SK-N-SH (cell line): ENCODE measurements around the gene C3orf70. TPM values are rescaled to one million over a fixed set of nuclear protein-coding genes. Genes with fewer than 3 reads are reported as not detected.

Experiments
- CTCF ChIA-PET: fragments of 300-600, 350-600 bp; formaldehyde crosslinking; extraction: SDS; loops from one replicate; lab custom pipeline; 2021; lab: Yijun Ruan, JAX
- POLR2A ChIA-PET: fragments of 350-600 bp; sonication (Branson Sonifier 250); formaldehyde crosslinking; extraction: SDS; loops from one replicate; lab custom pipeline; 2020; ENCODE audit warnings: antibody characterized with exemption, inconsistent platforms; lab: Yijun Ruan, JAX
- DNase-seq: peaks from one replicate; pipeline ENCODE4 v3.0.0; 2012
- H2AFZ ChIP-seq: fragments of 200-600 bp; sonication (generic); 2 replicates; pipeline ENCODE4 v1.8.1; 2016; ENCODE audit warnings: antibody characterized with exemption, mild to moderate bottlenecking, low read depth
- H3F3A ChIP-seq: fragments of 200-600 bp; sonication (generic); replicated peaks from 2 replicates; pipeline ENCODE3; 2016; ENCODE audit warnings: antibody characterized with exemption, mild to moderate bottlenecking; ENCODE audit not compliant: insufficient read depth
- H3K27ac ChIP-seq, 2 experiments: fragments of 200-500 bp in 1 of 2; fragments of 200-600 bp in 1 of 2; sonication (Bioruptor generic) in 1 of 2; sonication (generic), shearing (Covaris generic) in 1 of 2; 2 replicates each; pipeline versions ENCODE4 v1.5.1 to v1.6.1; 2014 to 2016; ENCODE audit warnings: low read depth in 2 of 2, inconsistent platforms in 1 of 2, low read length in 1 of 2, mild to moderate bottlenecking in 1 of 2, mixed read lengths in 1 of 2
- H3K27me3 ChIP-seq: fragments of 200-600 bp; sonication (generic), shearing (Covaris generic); 2 replicates; pipeline ENCODE4 v1.6.1; 2016; ENCODE audit warnings: mixed run types; ENCODE audit not compliant: insufficient read depth
- H3K36me3 ChIP-seq, 2 experiments: fragments of 200-500 bp in 1 of 2; fragments of 200-600 bp in 1 of 2; sonication (Bioruptor generic) in 1 of 2; sonication (generic) in 1 of 2; replicated peaks in 1 of 2; 2 replicates each; pipeline versions ENCODE3 to v1.5.1; 2014 to 2016; ENCODE audit warnings: low read length in 1 of 2, mild to moderate bottlenecking in 1 of 2; ENCODE audit not compliant: insufficient read depth in 2 of 2, control insufficient read depth in 1 of 2
- H3K4me1 ChIP-seq, 2 experiments: fragments of 200-500 bp in 1 of 2; fragments of 200-600 bp in 1 of 2; sonication (Bioruptor generic) in 1 of 2; sonication (generic), shearing (Covaris generic) in 1 of 2; 2 replicates each; pipeline versions ENCODE4 v1.5.1 to v1.6.1; 2014 to 2016; ENCODE audit warnings: low read depth in 1 of 2, low read length in 1 of 2, mixed run types in 1 of 2; ENCODE audit not compliant: insufficient read depth in 2 of 2, control insufficient read depth in 1 of 2
- H3K4me2 ChIP-seq: fragments of 200-600 bp; sonication (generic), shearing (Covaris generic); 2 replicates; pipeline ENCODE4 v1.6.1; 2017; ENCODE audit warnings: mixed run types
- H3K4me3 ChIP-seq, 2 experiments: fragments of 200-500 bp in 1 of 2; fragments of 200-600 bp in 1 of 2; sonication (Bioruptor generic) in 1 of 2; sonication (generic), shearing (Covaris generic) in 1 of 2; 2 replicates each; pipeline versions ENCODE4 v1.5.1 to v1.8.1; 2014 to 2016; ENCODE audit warnings: low read depth in 2 of 2, inconsistent platforms in 1 of 2, low read length in 1 of 2, mild to moderate bottlenecking in 1 of 2, mixed read lengths in 1 of 2, moderate library complexity in 1 of 2
- H3K79me2 ChIP-seq: fragments of 200-600 bp; sonication (generic); 2 replicates; pipeline ENCODE4 v1.8.1; 2017; ENCODE audit warnings: mild to moderate bottlenecking; ENCODE audit not compliant: insufficient read depth
- H3K9ac ChIP-seq: fragments of 200-600 bp; sonication (generic); 2 replicates; pipeline ENCODE4 v1.6.1; 2017; ENCODE audit warnings: mixed run types
- H3K9me2 ChIP-seq: fragments of 200-600 bp; sonication (generic); 2 replicates; pipeline ENCODE4 v1.6.1; 2017; ENCODE audit warnings: mixed run types
- H3K9me3 ChIP-seq: fragments of 200-600 bp; sonication (generic); 2 replicates; pipeline ENCODE4 v1.6.1; 2017; ENCODE audit warnings: mixed run types, mild to moderate bottlenecking, moderate library complexity
- H4K20me1 ChIP-seq: fragments of 200-600 bp; sonication (generic); 2 replicates; pipeline ENCODE4 v1.6.1; 2017; ENCODE audit warnings: mild to moderate bottlenecking, mixed run types; ENCODE audit not compliant: insufficient read depth
- ELF1 ChIP-seq: IDR thresholded peaks from 2 replicates; pipeline ENCODE4 v1.4.0; 2012
- EZH2phosphoT487 ChIP-seq: fragments of 200-600 bp; sonication (generic); IDR thresholded peaks from 2 replicates; pipeline ENCODE4 v1.6.1; 2017; ENCODE audit warnings: low read depth, mixed run types, mild to moderate bottlenecking, antibody characterized with exemption, moderate library complexity, borderline replicate concordance
- FOXJ3 ChIP-seq: sonication (generic); formaldehyde crosslinking; IDR thresholded peaks from 2 replicates; pipeline ENCODE4 v1.5.1; 2020; ENCODE audit warnings: mild to moderate bottlenecking, missing genetic modification reagents
- JUND ChIP-seq: IDR thresholded peaks from 2 replicates; pipeline ENCODE4 v1.4.0; 2012
- MAX ChIP-seq: IDR thresholded peaks from 2 replicates; pipeline ENCODE4 v1.4.0; 2012; ENCODE audit warnings: low read depth
- MEF2A ChIP-seq: IDR thresholded peaks from 2 replicates; pipeline ENCODE4 v1.4.0; 2012; ENCODE audit warnings: low read depth, borderline replicate concordance
- NFIC ChIP-seq: IDR thresholded peaks from 2 replicates; pipeline ENCODE4 v1.4.0; 2012; ENCODE audit warnings: borderline replicate concordance
- POLR2AphosphoS5 ChIP-seq: IDR thresholded peaks from 2 replicates; pipeline ENCODE4 v1.6.1; 2012; ENCODE audit warnings: low read depth, low read length
- REST ChIP-seq: IDR thresholded peaks from 2 replicates; pipeline ENCODE4 v1.6.1; 2012; ENCODE audit warnings: mild to moderate bottlenecking, low read depth, low read length, moderate library complexity
- RXRA ChIP-seq: IDR thresholded peaks from 2 replicates; pipeline ENCODE4 v1.4.0; 2012; ENCODE audit warnings: low read depth, mild to moderate bottlenecking, borderline replicate concordance
- SMC3 ChIP-seq: IDR thresholded peaks from 2 replicates; pipeline ENCODE4 v1.6.1; 2012; ENCODE audit warnings: low read depth, low read length, improper control_type of control experiment
- TCF12 ChIP-seq: IDR thresholded peaks from 2 replicates; pipeline ENCODE4 v1.4.0; 2012
- TEAD4 ChIP-seq: IDR thresholded peaks from 2 replicates; pipeline ENCODE4 v1.4.0; 2012; ENCODE audit warnings: mild to moderate bottlenecking, borderline replicate concordance; ENCODE audit not compliant: insufficient read depth
- USF2 ChIP-seq: fragments of 150-350 bp; IDR thresholded peaks from 2 replicates; pipeline ENCODE4 v1.6.1; 2017; ENCODE audit warnings: antibody characterized with exemption, low read length, low read depth, borderline replicate concordance
- YY1 ChIP-seq: IDR thresholded peaks from 2 replicates; pipeline ENCODE4 v1.4.0; 2012; ENCODE audit warnings: low read depth, mild to moderate bottlenecking
- ZBTB33 ChIP-seq: IDR thresholded peaks from 2 replicates; pipeline ENCODE4 v1.4.0; 2012; ENCODE audit warnings: low read depth, borderline replicate concordance
- WGBS: methylation state at CpG from one replicate; pipeline ENCODE4 v1.1.6; 2017; ENCODE audit warnings: low lambda C conversion rate; 5-methylcytosine and 5-hydroxymethylcytosine counted together
- polyA plus RNA-seq, 3 experiments: library from polyadenylated mRNA; depleted of rRNA; stranded (reverse); fragments of >200 nt; gene quantifications; 2 replicates each; pipeline ENCODE4 v1.2.3, GENCODE V29; 2012

Gene C3orf70
- polyA plus RNA-seq, 1 of the 3 experiments (the other 2 are of a cell fraction), result under 0.01 TPM

- H3K9me2 ChIP-seq, result no peaks in the 10 kb centered on the region
- CTCF ChIA-PET, result interaction anchor here (2.2 kb wide), 1 partner anchor 31 kb away, joined by 6 read pairs; no protein-coding TSS in a partner anchor
- TF ChIP-seq YY1 (no peak), POLR2AphosphoS5 (no peak), ZBTB33 (no peak), ELF1 (no peak), TCF12 (no peak), EZH2phosphoT487 (no peak), JUND (no peak), REST (no peak), SMC3 (no peak), MEF2A (no peak), TEAD4 (no peak), USF2 (no peak), NFIC (no peak), MAX (no peak), FOXJ3 (CRISPR knock-in tag) (no peak), RXRA (no peak)
These were observed 8.1 kb downstream of the C3orf70 start for GRCh38 chr3:185144784-185145183.

More at GRCh38 chr3:185144784-185145183, 8.1 kb downstream of the C3orf70 start:
- Histone ChIP-seq H3F3A (no peaks in the 10 kb centered on the region), H3K4me1 (no peaks in the 10 kb centered on the region), H3K9ac (no peak overlapping the region), H3K27me3 (no peaks in the 10 kb centered on the region; the same call in 1 of the 2 replicates), H3K9me3 (no peaks in the 10 kb centered on the region), H3K4me2 (no peak overlapping the region), H4K20me1 (no peaks in the 10 kb centered on the region), H3K79me2 (no peaks in the 10 kb centered on the region), H2AFZ (no peak overlapping the region), H3K4me3 (no peak overlapping the region), H3K36me3 (no peaks in the 10 kb centered on the region), H3K27ac (no peak overlapping the region)
- DNase-seq, result no peak
- POLR2A ChIA-PET, result no interaction called here
- WGBS, result 76% methylated on average over 3 of the region's 3 CpGs
